B cell (primary cell): Measurements from ENCODE around the gene KIF17. TPM values are rescaled to one million over a fixed set of nuclear protein-coding genes. Genes with fewer than 3 reads are reported as not detected.

Experiments
- ATAC-seq: fragments of 200-7000 bp; cut with Tn5 transposase; one replicate; pipeline ENCODE4 v1.10.0; 2021; ENCODE audit warnings: low read depth, mild to moderate bottlenecking, moderate number of reproducible peaks, moderate library complexity
- CTCF ChIA-PET: fragments of 350-600 bp; sonication (Branson Sonifier 250); formaldehyde crosslinking; loops from one replicate; lab custom pipeline; 2021; ENCODE audit warnings: antibody characterized with exemption, inconsistent platforms; lab: Charles Lee
- POLR2A ChIA-PET: fragments of 350-600 bp; sonication (Branson Sonifier 250); formaldehyde crosslinking; loops from one replicate; lab custom pipeline; 2021; ENCODE audit warnings: antibody characterized with exemption; lab: Charles Lee
- DNase-seq: peaks from one replicate; pipeline ENCODE4 v3.0.0; 2013
- H2AFZ ChIP-seq: 2 replicates; pipeline ENCODE4 v1.6.1; 2012; ENCODE audit warnings: mild to moderate bottlenecking, low read depth, low read length; ENCODE audit not compliant: insufficient read depth, poor library complexity, severe bottlenecking
- H3K27ac ChIP-seq, 2 donors: 1 replicate in 1 of 2; 2 replicates in 1 of 2; pipeline ENCODE4 v1.5.1; 2012 to 2013; ENCODE audit warnings: low read length in 2 of 2, mild to moderate bottlenecking in 2 of 2, moderate library complexity in 1 of 2
- H3K27me3 ChIP-seq, 4 experiments: fragments of 200-600 bp in 1 of 4; sonication (generic) in 1 of 4; replicated peaks in 1 of 4; 1 replicate in 2 of 4; 2 replicates in 2 of 4; pipeline versions ENCODE4 v1.6.1 to v1.7.0; 2013 to 2016; ENCODE audit warnings: low read length in 3 of 4, mild to moderate bottlenecking in 2 of 4, mixed read lengths in 1 of 4, moderate library complexity in 1 of 4; ENCODE audit not compliant: insufficient read depth in 4 of 4, control insufficient read depth in 3 of 4; ENCODE audit errors: control extremely low read depth in 1 of 4
- H3K36me3 ChIP-seq, 2 experiments: replicated peaks in 1 of 2; 1 replicate in 1 of 2; 2 replicates in 1 of 2; pipeline versions ENCODE4 v1.6.1 to v1.7.1; 2013; ENCODE audit warnings: low read length in 1 of 2; ENCODE audit not compliant: insufficient read depth in 2 of 2, control insufficient read depth in 1 of 2; ENCODE audit errors: control extremely low read depth in 1 of 2, extremely low read depth in 1 of 2
- H3K4me1 ChIP-seq, 2 donors: fragments of 200-600 bp in 1 of 2; sonication (generic) in 1 of 2; 1 replicate in 1 of 2; 2 replicates in 1 of 2; pipeline versions ENCODE4 v1.5.1 to v1.6.1; 2013 to 2017; ENCODE audit warnings: low read length in 2 of 2; ENCODE audit not compliant: control insufficient read depth in 2 of 2, insufficient read depth in 2 of 2
- H3K4me2 ChIP-seq: replicated peaks from 2 replicates; pipeline ENCODE3; 2012; ENCODE audit warnings: mild to moderate bottlenecking, low read depth, low read length; ENCODE audit not compliant: poor library complexity, severe bottlenecking
- H3K4me3 ChIP-seq, 5 experiments: fragments of 200-600 bp in 1 of 5; sonication (generic) in 1 of 5; 1 replicate in 3 of 5; 2 replicates in 2 of 5; pipeline versions ENCODE4 v1.5.1 to v1.7.0; 2011 to 2016; ENCODE audit warnings: low read length in 4 of 5, mild to moderate bottlenecking in 4 of 5, low read depth in 2 of 5, control low read depth in 1 of 5, moderate library complexity in 1 of 5; ENCODE audit not compliant: insufficient read depth in 1 of 5; ENCODE audit errors: control extremely low read depth in 1 of 5, extremely low read depth in 1 of 5
- H3K79me2 ChIP-seq: fragments of 200-600 bp; sonication (generic); one replicate; pipeline ENCODE4 v1.6.0; 2016; ENCODE audit warnings: low read length; ENCODE audit not compliant: control insufficient read depth, insufficient read depth
- H3K9ac ChIP-seq: fragments of 200-600 bp; sonication (generic); 2 replicates; pipeline ENCODE4 v1.6.1; 2017; ENCODE audit warnings: mild to moderate bottlenecking, low read length, moderate library complexity
- H3K9me3 ChIP-seq, 3 donors: one replicate each; pipeline versions ENCODE4 v1.6.1 to v1.7.1; 2013; ENCODE audit warnings: low read length in 2 of 3; ENCODE audit not compliant: control insufficient read depth in 2 of 3, insufficient read depth in 1 of 3; ENCODE audit errors: control extremely low read depth in 1 of 3
- H4K20me1 ChIP-seq: 2 replicates; pipeline ENCODE4 v1.6.0; 2012; ENCODE audit warnings: mild to moderate bottlenecking, low read length; ENCODE audit not compliant: insufficient read depth, control insufficient read depth, poor library complexity, severe bottlenecking
- H3K27ac Mint-ChIP-seq: one replicate; pipeline ENCODE4 v1.8.0; 2021; ENCODE audit warnings: mixed read lengths
- H3K27me3 Mint-ChIP-seq: one replicate; pipeline ENCODE4 v1.8.0; 2021; ENCODE audit warnings: mixed read lengths
- H3K4me1 Mint-ChIP-seq: one replicate; pipeline ENCODE4 v1.8.0; 2021; ENCODE audit warnings: mixed read lengths
- H3K4me3 Mint-ChIP-seq: one replicate; pipeline ENCODE4 v1.8.0; 2021; ENCODE audit warnings: mixed read lengths
- H3K9me3 Mint-ChIP-seq: one replicate; pipeline ENCODE4 v1.8.0; 2022; ENCODE audit warnings: mixed read lengths; ENCODE audit not compliant: insufficient read depth
- EZH2 ChIP-seq: IDR thresholded peaks from 2 replicates; pipeline ENCODE4 v1.6.1; 2012; ENCODE audit warnings: borderline replicate concordance, low read depth, mild to moderate bottlenecking, moderate library complexity, low read length; ENCODE audit not compliant: insufficient read depth, poor library complexity, severe bottlenecking
- WGBS: methylation state at CpG from one replicate; pipeline ENCODE4 v1.1.5; 2013; ENCODE audit warnings: missing lambda C conversion rate; ENCODE audit not compliant: insufficient coverage; 5-methylcytosine and 5-hydroxymethylcytosine counted together
- intact Hi-C: fragments of 100-400 bp; cut with micrococcal nuclease; formaldehyde crosslinking; loops from one replicate; pipeline ENCODE4 v1.10.0; 2022
- polyA plus RNA-seq: library from polyadenylated mRNA; depleted of rRNA; stranded (reverse); fragments of >200 nt; gene quantifications from 2 replicates; pipeline ENCODE4 v1.2.3, GENCODE V29; 2012
- total RNA-seq, 2 donors: library from RNA; stranded (reverse); fragments of 120-200 nt in 1 of 2; gene quantifications; 1 replicate in 1 of 2; 2 replicates in 1 of 2; pipeline versions ENCODE4 v1.2.3 to v1.2.4, GENCODE V29; 2013 to 2022
- TF ChIP-seq, protein P1 (sequence below): fragments of 200-600 bp; IDR thresholded peaks from one replicate; pipeline ENCODE4 v1.8.0; 2022; ENCODE audit warnings: antibody characterized with exemption, mild to moderate bottlenecking

The KIF17 gene
- total and polyA plus RNA-seq, 2 donors (not counting 1 experiment from before 2014, with no cell fraction given) = not detected

GRCh38 chr1:20699558-20699957, 18.2 kb downstream of the KIF17 start:
- POLR2A ChIA-PET = no interaction called here

DNA sequence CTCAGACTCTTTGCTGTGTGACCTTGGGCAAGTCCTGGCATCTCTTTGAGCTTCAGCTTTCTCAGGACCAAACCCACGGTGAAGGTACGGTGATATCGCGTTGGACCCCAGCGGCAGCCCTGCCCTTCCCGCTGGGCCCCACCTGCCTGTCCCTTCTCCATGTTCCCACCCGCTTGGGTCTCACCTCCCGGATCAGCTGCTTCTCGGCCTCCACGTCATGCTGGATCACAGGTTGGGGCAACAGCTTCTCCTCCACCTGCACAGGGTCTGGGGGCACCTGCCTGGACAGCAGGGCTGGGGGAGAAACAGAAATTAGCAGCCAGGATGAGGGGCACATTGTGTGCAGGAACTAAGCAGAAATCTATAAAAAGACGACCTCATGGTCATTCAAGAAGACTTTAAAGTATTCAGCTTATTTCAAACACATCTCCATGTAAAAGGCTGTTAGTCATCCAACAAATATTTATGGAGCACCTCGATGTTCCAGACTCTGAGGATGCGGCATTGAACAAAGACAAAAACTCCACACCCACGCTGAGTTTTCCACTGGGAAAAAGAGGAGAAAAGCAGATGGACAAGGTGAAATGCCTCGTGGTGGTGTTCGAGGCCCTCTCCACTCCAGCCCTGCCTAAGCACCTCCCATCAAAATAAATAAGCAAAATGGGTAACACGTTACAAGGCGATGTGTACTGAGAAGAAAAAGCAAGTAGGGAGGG, 19.5 kb downstream of the KIF17 start:
- H3K9ac ChIP-seq = no peak overlapping the region
- H3K79me2 ChIP-seq = no peaks in the 10 kb centered on the region
- H3K4me1 ChIP-seq = peaks cover 0 to 8% of the 10 kb centered on the region in 2 donors
- H3K9me3 ChIP-seq = no peaks in the 10 kb centered on the region
- Mint-ChIP-seq H3K27me3 (no peaks in the 10 kb centered on the region), H3K4me3 (peak overlapping the region; percentile 41), H3K27ac (no peak overlapping the region), H3K4me1 (peaks cover 4% of the 10 kb centered on the region), H3K9me3 (no peaks in the 10 kb centered on the region)
- ChIA-PET CTCF (interaction anchor here (1.3 to 7.6 kb wide), 3 partner anchors 36 to 496 kb away, joined by 3 to 130 read pairs (median 5); no protein-coding TSS in a partner anchor), POLR2A (no interaction called here)
- H3K27me3 ChIP-seq = no peaks in the 10 kb centered on the region
- H3K4me3 ChIP-seq = no peak overlapping the region
- no peak overlapping the region for H2AFZ ChIP-seq
- intact Hi-C loops = no loop called here
- DNase-seq = no peak
- no peak for TF ChIP-seq EZH2
- TF ChIP-seq, protein P1, sequence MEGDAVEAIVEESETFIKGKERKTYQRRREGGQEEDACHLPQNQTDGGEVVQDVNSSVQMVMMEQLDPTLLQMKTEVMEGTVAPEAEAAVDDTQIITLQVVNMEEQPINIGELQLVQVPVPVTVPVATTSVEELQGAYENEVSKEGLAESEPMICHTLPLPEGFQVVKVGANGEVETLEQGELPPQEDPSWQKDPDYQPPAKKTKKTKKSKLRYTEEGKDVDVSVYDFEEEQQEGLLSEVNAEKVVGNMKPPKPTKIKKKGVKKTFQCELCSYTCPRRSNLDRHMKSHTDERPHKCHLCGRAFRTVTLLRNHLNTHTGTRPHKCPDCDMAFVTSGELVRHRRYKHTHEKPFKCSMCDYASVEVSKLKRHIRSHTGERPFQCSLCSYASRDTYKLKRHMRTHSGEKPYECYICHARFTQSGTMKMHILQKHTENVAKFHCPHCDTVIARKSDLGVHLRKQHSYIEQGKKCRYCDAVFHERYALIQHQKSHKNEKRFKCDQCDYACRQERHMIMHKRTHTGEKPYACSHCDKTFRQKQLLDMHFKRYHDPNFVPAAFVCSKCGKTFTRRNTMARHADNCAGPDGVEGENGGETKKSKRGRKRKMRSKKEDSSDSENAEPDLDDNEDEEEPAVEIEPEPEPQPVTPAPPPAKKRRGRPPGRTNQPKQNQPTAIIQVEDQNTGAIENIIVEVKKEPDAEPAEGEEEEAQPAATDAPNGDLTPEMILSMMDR = no peak
- no peaks in the 10 kb centered on the region for H3K36me3 ChIP-seq
- 98% methylated on average over 8 of the region's 18 CpGs for WGBS
- no peak overlapping the region for H3K27ac ChIP-seq
- H3K4me2 ChIP-seq = no peak overlapping the region
- no peak for ATAC-seq
- no peaks in the 10 kb centered on the region for H4K20me1 ChIP-seq

More at GRCh38 chr1:20699558-20699957, 18.2 kb downstream of the KIF17 start:
- ATAC-seq (no peak), DNase-seq (no peak)
- Mint-ChIP-seq H3K4me1 (peaks cover 4% of the 10 kb centered on the region), H3K27me3 (no peaks in the 10 kb centered on the region), H3K9me3 (no peaks in the 10 kb centered on the region), H3K4me3 (no peak overlapping the region), H3K27ac (no peak overlapping the region)
- intact Hi-C loops = no loop called here
- Histone ChIP-seq H3K27me3 (no peaks in the 10 kb centered on the region), H3K4me2 (no peak overlapping the region), H3K4me1 (peaks cover 0 to 8% of the 10 kb centered on the region in 2 donors), H3K9ac (no peak overlapping the region), H3K36me3 (no peaks in the 10 kb centered on the region), H3K79me2 (no peaks in the 10 kb centered on the region), H3K27ac (no peak overlapping the region), H3K4me3 (no peak overlapping the region), H2AFZ (no peak overlapping the region), H4K20me1 (no peaks in the 10 kb centered on the region), H3K9me3 (no peaks in the 10 kb centered on the region)
- TF ChIP-seq EZH2 = no peak
- TF ChIP-seq, protein P1 = no peak
- 94% methylated on average over 8 of the region's 9 CpGs for WGBS
- CTCF ChIA-PET = interaction anchor here (1.3 to 7.6 kb wide), 2 partner anchors 35 to 495 kb away, joined by 5 to 130 read pairs; no protein-coding TSS in a partner anchor
